ENCODE measurements around the gene TCP11L2. TPM values are rescaled to one million over a fixed set of nuclear protein-coding genes. Genes with fewer than 3 reads are reported as not detected.
"Not testable (repeated sequence)": the region's sequence is repeated elsewhere in the genome, so short reads cannot be mapped to it uniquely, and the experiment has no call there.

TCP11L2 gene
- polyA plus RNA-seq, 5 donors: 13.7 to 27.6 (median 26.6) TPM

DNA sequence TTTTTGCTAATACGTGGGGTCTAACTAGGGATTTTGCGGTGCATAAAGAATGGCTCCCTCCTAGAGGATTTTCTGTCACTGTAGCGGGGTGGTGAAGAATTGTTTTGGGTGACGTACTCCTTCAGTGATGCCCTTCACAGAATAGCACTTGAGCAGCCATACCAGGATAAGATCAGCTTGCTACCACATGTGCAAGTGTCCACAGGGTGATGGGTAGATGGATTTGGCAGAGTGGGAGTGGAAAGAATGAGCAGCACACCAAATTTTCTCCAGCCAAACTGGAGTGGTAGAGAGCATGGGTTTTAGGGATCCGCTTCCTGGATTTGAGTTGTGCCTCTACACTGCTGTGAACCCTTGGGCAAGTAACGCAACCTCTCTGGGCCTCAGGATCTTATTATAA lies 2.3 kb downstream of the TCP11L2 start:
- DNase-seq: no peak

DNA sequence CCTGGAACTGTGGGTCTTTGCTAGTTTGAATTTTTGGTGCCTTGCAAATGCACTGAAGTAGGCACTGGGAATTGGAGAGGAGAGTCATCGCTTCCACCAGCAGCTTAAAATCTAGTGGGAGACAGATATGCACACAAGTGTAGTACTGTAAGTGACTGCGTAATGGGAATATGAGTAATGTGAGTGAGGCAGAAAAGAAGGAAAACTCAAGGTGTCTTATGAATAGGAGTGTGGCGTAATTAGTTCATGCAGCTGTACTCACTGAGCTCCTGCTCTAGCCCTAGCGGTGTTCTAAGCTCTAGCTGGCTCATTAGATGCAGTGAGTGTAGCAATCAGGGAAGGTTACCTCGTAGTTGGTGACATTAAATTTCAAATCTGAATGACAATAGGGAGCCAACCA lies 2.8 kb downstream of the TCP11L2 start:
- DNase-seq: no peak

DNA sequence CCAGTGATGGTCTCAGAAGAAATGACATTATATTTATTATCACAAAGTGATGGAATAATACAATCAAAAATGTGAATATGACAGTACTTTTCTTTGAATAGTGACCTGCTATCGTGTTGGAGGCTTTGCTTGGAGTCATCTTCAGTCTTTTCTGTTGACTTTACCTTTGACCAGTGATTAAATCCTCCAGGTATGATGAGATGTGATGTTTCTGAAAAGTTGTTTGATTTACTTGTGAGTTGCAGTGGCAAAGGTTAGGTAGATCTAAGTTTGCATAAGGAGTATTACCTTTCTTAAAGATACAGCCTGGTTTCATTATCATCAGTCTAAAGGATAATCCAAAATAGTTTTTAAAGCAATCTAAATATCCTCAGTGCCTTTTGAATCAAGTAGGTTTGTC lies 4.6 kb downstream of the TCP11L2 start:
- DNase-seq: no peak

DNA sequence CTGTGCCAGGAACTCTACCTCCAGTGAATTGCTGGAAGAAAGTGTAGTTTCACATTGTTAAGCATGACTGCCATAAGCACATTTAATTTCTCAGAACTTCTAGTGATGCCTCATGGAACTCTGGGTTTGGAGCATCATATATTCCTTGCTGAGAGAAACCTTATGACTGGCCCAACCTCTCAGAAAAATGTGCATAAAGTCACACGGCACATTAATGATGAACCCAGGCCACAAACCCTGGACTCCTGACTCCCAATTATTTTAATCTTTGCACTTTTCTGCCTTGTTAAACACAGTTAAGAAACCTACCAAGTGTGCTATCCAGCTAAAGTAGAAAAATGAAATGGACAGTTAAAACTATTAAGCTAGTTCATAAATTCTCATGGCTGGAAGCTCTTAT lies 5.6 kb downstream of the TCP11L2 start:
- no peak for DNase-seq

DNA sequence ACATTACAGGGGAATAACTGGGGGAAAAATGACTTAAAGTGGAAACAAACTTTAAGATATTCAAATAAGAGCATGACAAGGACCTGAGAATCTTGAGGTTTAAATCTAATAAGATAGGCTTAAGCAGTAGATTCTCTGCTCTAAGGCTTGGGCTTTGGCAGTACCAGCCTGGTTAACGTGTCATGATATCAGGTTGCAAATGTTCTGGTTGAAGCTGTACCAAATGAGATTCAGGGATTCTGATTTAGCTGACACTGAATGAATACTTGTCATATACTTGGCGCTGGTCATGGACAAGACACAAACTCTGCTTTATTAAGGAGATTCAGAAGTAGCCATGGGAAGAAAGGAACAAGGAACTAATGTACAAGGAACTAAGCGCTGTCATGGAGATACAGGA lies 6.1 kb downstream of the TCP11L2 start:
- no peak for DNase-seq

DNA sequence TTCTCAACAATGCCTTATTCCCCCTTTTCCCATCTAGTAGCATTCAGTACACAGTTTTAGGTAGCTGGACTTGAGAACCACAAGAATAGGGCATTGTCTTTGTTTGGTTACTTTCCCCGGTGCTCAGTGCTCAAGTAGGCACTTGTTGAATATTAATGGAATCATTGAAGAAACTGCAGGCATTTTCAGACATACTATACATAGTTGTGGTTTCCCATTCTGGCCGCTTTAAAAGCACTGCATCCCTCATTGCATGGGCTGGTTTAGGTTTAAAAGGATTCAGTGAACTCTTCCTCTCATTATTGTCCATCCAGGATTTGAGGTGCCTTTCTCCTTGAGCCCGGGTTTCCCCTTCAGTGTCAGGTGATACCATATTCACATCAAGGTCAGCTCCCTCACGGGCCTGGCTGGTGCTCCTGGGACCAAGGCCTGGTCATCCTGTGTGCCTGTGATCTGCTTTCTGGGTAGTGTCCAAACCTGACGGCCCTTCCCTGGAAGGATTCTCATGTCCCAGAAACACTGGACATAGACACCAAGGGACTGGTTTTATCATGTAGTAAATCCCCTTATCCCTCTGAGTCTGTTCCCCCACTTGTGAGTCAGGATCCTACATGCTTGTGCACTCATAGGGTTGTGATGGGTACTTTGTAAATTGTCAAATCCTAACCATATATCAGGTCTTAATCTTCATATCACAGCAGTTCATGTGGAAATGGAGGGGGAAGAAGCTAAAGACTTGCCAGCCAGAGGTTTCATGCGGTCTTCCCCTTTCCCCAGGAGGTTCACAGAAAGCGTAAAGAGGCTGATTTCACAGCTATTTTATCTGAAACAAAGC lies 7.4 kb downstream of the TCP11L2 start:
- no peak for DNase-seq

DNA sequence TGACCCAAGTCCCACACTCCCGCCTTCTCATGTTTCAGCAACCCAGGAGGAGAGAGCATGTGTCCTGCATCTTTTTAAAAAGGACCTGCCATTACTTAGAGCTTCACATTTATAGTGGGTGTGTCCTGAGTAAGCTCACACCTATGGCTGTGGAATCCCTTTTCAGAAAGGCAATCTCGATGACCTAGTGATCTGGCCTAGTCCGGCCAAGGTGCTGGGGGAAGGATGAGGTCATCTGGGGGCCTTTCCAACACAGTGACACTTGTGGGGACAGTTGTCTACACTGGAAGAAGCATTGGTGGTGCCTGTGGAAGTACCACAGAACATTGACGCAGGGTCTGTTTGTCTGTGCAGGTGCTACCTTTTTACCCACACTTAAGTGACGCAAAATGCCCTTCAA lies 8.2 kb downstream of the TCP11L2 start:
- DNase-seq: no peak

DNA sequence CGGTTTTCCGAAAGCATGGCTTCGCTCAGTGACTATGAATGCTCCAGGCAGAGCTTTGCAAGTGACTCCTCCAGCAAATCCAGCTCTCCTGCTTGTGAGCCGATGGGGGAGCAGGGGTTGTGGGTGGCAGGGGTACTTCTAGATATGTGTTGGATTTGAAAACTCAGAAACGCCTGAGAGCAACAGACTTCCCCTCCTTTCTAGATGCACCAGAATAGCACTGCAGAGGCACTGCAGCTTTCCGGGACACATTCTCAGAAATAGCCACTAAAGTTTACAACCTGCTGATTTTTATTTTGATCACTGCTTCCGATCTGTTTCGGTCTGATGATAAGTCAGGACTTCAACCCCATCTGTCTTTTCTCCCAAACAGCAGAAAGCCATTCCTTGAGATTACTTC lies 8.6 kb downstream of the TCP11L2 start:
- DNase-seq: no peak

DNA sequence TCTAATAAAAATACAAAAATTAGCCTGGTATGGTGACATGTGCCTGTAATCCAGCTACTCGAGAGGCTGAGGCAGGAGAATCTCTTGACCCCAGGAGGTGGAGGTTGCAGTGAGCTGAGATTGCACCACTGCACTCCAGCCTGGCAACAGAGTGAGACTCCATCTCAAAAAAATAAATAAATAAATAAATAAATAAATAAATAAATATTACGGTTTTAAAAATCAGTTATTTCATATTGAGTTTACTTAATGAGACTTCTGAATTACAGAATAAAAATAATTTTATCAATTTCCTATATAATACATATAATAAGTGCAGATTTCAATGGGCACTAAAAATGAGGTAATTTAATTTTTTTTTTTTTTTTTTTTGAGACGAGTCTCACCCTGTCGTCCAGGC lies 10.9 kb downstream of the TCP11L2 start:
- not testable (repeated sequence) for DNase-seq

DNA sequence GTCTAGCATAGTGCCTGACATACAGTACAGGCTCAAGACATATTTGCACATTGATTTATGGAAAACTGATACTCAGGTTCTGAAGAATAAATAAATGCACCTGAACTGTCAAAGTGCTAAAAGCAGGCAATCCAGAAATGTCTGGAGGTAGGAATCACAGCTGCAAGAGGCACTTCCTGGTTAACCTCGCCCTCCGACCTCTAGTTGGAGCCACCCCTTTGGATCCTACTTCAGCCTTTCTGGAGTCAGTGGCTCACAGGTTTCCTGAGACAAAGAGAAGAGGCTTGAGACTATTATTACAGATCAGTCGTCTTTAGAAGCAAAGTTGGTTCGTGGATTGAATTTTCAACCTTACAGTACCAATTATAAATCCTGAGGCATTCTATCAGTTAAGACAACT lies 13.0 kb downstream of the TCP11L2 start:
- no peak for DNase-seq

DNA sequence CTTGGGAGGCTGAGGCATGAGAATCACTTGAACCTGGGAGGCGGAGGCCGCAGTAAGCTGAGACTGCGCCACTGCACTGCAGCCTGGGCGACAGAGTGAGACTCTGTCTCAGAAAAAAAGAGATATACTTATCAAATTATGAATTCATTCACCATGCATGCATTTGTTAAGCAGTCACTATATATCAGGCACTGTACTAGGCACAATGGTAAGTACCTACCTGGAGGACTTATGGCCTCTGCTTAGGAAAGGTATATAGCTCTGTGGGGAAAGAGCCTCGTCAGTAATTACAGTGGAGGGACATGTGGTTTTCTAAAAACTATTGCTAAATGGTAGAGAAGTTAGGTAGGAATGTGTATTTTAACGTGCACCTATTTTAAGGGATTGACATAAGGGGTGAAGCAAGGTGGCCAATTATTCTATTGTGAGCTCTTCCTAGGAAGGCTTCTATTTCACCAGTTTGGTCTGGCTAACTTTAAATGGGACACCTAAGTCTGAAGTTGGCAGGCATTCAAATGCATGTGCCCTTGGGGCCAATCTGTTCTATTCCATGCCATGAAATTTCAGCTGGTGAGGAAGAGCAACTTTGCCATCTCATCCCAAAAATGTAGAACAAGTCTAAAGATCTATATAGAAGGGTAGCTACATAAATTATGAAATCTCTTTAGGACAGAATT lies 15.0 kb downstream of the TCP11L2 start:
- DNase-seq: no peak

DNA sequence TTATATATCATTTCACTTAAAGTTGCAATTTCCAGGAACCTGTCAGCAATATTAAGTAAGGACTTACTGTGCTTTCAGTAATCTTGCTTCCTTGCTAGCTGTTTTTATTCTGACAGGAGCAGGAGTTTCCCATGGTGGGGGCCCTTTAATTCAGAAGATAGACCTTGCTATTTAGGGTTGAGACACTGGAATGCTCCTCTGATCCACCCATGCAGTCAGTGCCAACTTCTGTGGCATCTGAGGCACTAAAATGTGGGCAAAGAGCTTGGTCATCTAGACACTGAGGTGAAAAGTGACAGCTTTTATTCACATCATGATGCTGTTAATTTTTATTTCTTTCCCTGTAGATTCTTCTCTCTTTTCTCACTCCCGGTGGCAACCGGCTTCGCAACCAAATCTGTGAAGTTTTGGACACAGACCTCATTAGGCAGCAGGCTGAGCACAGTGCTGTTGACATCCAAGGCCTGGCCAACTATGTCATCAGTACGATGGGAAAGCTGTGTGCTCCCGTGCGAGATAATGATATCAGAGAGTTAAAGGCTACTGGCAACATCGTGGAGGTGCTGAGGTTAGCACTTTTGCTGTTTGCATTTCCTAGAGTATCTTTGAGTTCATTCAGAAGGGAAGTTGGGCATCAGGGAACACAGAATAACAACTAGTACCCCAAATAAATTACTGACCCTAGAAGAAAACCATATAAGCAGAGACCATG lies 18.8 kb downstream of the TCP11L2 start:
- no peak for DNase-seq

DNA sequence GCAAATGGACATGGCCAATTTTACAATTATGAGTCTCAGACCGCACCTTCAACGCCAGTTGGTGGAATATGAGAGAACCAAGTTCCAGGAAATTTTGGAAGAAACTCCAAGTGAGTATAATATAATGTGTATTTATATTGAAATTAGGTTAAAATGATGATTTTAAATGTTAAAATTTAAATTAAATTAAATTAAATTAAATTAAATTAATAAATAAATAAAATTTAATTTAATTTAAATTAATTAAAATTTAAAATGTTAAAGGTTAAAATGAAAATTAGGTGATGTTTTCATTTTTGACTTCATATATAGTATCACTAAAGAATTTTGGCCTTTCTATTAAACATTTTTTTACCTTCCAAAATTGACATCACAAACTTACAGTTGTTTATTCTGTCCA lies 21.0 kb downstream of the TCP11L2 start:
- DNase-seq: no peak

DNA sequence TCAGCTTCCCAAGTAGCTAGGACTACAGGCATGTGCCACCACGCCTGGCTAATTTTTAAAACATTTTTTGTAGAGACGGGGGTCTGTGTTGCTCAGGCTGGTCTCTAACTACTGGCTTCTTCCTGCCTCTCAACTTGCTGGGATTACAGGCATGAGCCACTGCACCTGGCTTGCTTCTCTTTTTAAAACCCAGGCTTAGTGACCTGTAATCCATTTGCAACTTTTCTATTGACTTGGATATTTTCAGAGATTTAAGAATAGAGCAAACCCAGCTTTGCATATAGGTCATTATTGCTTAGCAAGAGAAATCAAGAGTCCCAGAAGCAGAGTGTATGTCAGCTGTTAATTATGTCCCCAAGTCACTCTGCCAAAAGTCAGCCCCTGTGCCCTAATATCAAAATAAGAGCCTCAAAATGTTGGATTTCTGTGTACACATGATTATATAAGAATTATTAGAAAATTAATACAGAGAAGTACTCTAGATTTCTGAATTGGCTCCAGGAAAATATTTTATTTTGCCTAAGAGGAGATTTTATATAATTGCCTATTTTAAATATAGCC lies 24.9 kb downstream of the TCP11L2 start:
- DNase-seq: peak in 1 of 2 donors; percentile 25

DNA sequence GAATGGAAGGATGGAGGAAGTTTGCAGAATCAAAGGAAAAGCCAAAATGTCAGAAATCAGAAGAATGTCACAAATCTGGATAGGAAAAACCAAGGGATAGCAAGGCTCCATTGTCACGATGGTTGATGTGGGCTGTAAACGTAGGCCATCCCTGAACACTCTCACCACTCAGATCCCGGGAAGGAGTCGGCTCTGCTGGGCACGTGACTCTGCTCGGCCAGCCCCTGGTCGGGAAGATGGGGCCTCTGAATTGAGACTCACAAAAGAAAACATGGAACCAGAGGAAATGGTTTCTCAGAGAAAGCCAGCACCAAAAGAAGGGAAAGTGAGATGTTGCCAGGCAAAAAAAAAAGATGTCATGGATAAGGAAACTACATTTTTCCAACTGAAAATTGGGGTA lies 26.2 kb downstream of the TCP11L2 start:
- no peak for DNase-seq

DNA sequence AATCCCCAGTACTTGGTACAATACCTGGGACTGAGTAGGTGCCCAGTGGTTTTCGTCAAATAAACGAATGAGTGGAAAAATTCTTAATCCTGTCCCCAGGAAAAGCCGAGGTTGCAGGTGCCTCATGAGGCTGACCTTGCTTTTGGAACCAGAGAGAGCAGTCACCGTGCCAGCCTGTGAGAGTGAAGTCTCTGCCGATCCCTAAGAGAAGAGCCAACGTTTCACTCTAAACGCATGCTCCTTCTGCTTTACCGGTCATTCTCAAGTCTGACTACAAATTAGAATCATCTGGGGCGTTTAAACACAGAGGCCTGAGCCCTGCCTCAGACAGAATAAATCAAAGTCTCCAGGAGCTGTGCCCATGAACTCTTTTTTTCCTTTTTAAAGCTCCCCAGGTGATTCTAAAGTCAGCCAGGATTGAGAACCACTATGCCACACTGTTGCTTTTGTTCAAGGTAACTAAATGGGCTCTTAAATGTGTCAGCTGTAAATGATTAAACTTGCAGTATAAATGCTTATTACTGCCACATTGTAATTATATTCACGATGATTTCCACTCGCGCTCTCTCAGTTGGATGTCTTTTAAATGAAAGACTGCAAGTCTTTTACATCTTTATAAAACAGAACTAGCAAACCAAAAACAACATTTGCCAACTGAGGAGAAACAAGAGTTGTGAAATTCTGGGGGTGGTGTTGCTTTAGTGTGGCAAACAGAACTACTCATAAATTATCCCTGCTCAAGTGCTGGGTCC lies 26.9 kb downstream of the TCP11L2 start:
- DNase-seq: no peak

DNA sequence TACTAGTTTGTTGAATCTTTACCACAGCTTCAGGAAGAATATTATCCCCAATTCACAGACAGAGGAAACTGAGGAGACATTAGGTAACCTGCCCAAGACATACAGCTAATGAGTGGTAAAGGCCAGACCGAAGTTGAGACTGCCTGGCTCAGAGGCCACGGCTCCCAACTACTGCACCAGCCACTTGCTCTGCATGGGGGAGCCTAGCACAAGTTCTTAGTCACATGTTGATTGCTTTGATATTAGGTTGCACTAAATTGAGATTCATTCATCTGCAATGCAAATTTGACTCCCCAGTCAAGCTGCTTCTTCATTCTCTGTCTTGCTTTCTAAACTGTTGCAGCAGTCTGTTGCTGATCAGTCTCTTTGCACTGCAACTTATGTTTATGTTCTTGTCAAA lies 29.1 kb downstream of the TCP11L2 start:
- no peak for DNase-seq

DNA sequence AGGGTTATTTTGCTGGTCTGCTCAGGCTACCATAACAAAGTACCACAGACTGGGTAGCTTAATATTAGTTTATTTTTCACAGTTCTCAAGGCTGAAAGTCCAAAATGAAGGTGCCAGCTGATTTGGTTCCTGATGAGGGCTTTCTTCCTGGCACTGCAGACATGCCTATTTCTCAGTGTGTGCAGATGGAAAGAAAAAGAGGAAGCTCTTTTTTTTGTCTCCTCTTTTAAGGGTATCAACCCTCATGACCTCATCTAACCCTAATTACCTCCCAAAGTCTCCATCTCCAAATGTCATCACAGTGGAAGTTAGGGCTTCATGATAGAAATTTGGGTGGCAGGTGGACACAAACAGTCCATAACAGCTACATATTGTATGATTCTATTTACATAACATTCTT lies 30.0 kb downstream of the TCP11L2 start:
- no peak for DNase-seq

DNA sequence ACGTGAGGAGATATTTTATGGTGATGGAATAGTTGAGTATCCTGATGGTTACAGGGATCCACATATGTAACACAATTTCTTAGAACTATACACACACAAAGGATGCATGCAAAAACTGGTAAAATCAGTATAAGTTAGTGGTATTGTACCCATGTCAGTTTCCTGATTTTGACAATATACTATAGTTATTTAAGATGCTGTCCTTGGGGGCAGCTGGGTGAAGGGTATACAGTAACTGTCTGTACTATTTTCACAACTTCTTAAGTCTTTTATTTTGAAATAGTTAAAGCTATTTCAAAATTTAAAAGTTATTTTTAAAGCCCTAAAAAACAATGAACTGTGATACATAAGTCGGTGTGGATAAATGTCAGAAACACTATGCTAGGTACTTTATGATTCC lies 30.5 kb downstream of the TCP11L2 start:
- no peak for DNase-seq

DNA sequence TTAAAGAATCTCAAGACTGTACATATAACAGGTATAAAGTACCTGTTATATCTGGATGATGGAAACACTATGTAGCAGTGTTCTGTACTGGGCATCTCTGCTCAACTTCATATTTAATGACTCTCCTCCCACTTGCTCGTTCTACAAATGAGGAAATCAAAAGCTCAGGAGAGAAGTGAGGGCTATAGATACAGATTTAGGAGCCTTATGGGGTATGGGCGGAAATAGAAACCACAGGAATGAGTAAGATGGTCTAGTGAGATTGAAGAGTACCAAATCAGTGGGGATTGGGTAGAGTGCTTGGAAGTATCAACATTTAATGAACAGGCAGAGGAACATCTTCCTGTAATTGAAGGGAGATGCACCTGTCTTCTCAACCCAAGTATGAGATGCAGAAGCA lies 31.2 kb downstream of the TCP11L2 start:
- DNase-seq: no peak

DNA sequence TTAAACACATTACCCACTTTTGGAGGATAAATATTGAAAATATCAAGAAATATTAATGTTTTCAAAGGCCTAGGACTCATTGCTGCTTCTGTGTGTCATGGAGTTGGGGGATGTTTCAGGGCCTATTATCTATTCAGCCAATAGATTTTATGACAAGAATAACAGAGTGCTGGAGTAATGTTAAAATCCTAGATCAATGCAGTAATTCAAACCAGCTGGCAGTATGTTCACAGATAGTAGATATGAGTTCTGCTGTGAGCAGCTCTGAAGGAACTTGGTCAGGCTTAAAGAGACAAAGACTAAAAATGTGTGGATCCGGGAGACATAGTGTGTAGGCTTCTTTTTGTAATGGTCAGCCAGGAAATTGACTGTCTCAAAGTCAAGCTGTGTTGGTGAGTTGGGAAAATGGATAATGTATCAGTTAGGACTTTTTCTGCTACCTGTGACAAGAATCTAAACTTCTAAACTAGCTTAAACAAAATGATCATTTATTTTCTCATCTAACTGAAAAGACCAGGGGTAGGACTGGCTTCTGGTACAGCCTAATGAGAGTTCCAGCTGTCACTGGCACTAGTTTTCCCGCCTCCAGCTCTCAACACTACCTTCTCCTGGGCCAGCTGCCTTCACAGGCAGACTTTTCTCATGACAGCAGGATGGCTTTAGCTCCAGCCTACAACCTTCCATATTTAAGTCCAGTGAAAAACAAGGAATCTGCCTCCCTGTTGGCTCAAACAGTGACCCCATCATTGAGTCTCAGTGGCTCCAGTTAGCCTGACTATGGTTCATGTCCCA lies 38.7 kb downstream of the TCP11L2 start:
- no peak for DNase-seq

All from right lung (tissue), 5 donors.